GM12878 (cell line): ENCODE measurements around the gene RSPH9. TPM values are rescaled to one million over a fixed set of nuclear protein-coding genes. Genes with fewer than 3 reads are reported as not detected.

Experiments used
- ATAC-seq: fragments of 200-7000 bp; cut with Tn5 transposase; 3 replicates; pipeline ENCODE4 v1.9.1; 2020; ENCODE audit warnings: mild to moderate bottlenecking, moderate library complexity
- BruUV-seq: library from RNA; stranded (reverse); fragments of 400-500 nt; replicated peaks from 2 replicates; lab custom pipeline; 2021; lab: Mats Ljungman, UMichigan
- CTCF ChIA-PET: fragments of 300-600 bp; sonication (Branson Sonifier 250); formaldehyde crosslinking; extraction: SDS; loops from one replicate; lab custom pipeline; 2021; ENCODE audit warnings: inconsistent platforms; lab: Yijun Ruan, JAX
- POLR2A ChIA-PET: fragments of 350-600 bp; formaldehyde crosslinking; extraction: SDS; loops from one replicate; lab custom pipeline; 2021; ENCODE audit warnings: inconsistent platforms; lab: Charles Lee
- RAD21 ChIA-PET: fragments of 300-600 bp; sonication (Branson Sonifier 250); formaldehyde crosslinking; loops from one replicate; lab custom pipeline; 2023; ENCODE audit warnings: antibody characterized with exemption; ENCODE audit not compliant: unreplicated experiment; lab: Charles Lee
- SMC1A ChIA-PET: fragments of 300-600 bp; sonication (Branson Sonifier 250); formaldehyde crosslinking; loops from one replicate; lab custom pipeline; 2023; ENCODE audit not compliant: unreplicated experiment, uncharacterized antibody; lab: Charles Lee
- DNase-seq: peaks from one replicate; pipeline ENCODE4 v3.0.0-alpha.2; 2011; ENCODE audit warnings: low read depth, low spot score
- FAIRE-seq: peaks from 3 replicates; lab custom pipeline; 2011; peaks lifted over from hg19 to GRCh38; lab: Jason Lieb, UNC
- H2AFZ ChIP-seq: 2 replicates; pipeline ENCODE4 v1.6.0; 2011; ENCODE audit warnings: low read depth, low read length, control low read depth; ENCODE audit not compliant: control insufficient read depth
- H3K27ac ChIP-seq: 2 replicates; pipeline ENCODE4 v1.5.1; 2011; ENCODE audit warnings: control low read depth; ENCODE audit not compliant: control insufficient read depth, insufficient read depth
- H3K27me3 ChIP-seq, 2 experiments: replicated peaks in 1 of 2; 2 replicates each; pipeline versions ENCODE4 v1.6.0 to v1.6.1; 2011; ENCODE audit warnings: low read length in 1 of 2; ENCODE audit not compliant: control insufficient read depth in 2 of 2, insufficient read depth in 2 of 2
- H3K36me3 ChIP-seq, 2 experiments: 2 replicates each; pipeline ENCODE4 v1.5.1; 2011; ENCODE audit warnings: low read length in 1 of 2; ENCODE audit not compliant: control insufficient read depth in 2 of 2, insufficient read depth in 2 of 2
- H3K4me1 ChIP-seq: 2 replicates; pipeline ENCODE4 v1.6.1; 2011; ENCODE audit warnings: mild to moderate bottlenecking, low read length, moderate library complexity, mixed read lengths; ENCODE audit not compliant: control insufficient read depth, insufficient read depth
- H3K4me2 ChIP-seq: 2 replicates; pipeline ENCODE4 v1.6.0; 2011; ENCODE audit warnings: control low read depth; ENCODE audit not compliant: control insufficient read depth, insufficient read depth
- H3K4me3 ChIP-seq: fragments of 200-600 bp; sonication (generic); 2 replicates; pipeline ENCODE4 v1.5.1; 2016
- H3K79me2 ChIP-seq: 2 replicates; pipeline ENCODE4 v1.6.0; 2011; ENCODE audit warnings: low read length; ENCODE audit not compliant: control insufficient read depth, insufficient read depth
- H3K9ac ChIP-seq: 2 replicates; pipeline ENCODE4 v1.8.0; 2011; ENCODE audit warnings: low read length, control low read depth, mixed read lengths; ENCODE audit not compliant: control insufficient read depth, insufficient read depth
- H3K9me3 ChIP-seq: replicated peaks from 3 replicates; pipeline ENCODE4 v1.5.1; 2011; ENCODE audit warnings: mild to moderate bottlenecking, low read length; ENCODE audit not compliant: control insufficient read depth, insufficient read depth
- H4K20me1 ChIP-seq: 2 replicates; pipeline ENCODE4 v1.6.0; 2011; ENCODE audit not compliant: control insufficient read depth, insufficient read depth
- ASH2L ChIP-seq: fragments of 300-600, 200-600 bp; sonication (generic); IDR thresholded peaks from 2 replicates; pipeline ENCODE4 v1.6.1; 2017; ENCODE audit warnings: low read depth, mild to moderate bottlenecking, borderline replicate concordance
- CBX5 ChIP-seq: sonication (generic); IDR thresholded peaks from 2 replicates; pipeline ENCODE4 v1.6.1; 2016; ENCODE audit warnings: low read depth, moderate library complexity, mild to moderate bottlenecking, inconsistent platforms
- ETV6 ChIP-seq, 2 experiments: fragments of 450-650 bp in 1 of 2; IDR thresholded peaks in 1 of 2; conservative IDR thresholded peaks in 1 of 2; 2 replicates each; pipeline ENCODE4 v1.6.1; 2014; ENCODE audit warnings: antibody characterized with exemption in 1 of 2, borderline replicate concordance in 1 of 2, low read depth in 1 of 2, mild to moderate bottlenecking in 1 of 2, moderate library complexity in 1 of 2
- GABPA ChIP-seq: IDR thresholded peaks from 2 replicates; pipeline ENCODE4 v1.6.1; 2014; ENCODE audit warnings: antibody characterized with exemption, low read depth, mild to moderate bottlenecking, inconsistent platforms
- IRF4 ChIP-seq: IDR thresholded peaks from 2 replicates; pipeline ENCODE4 v1.6.1; 2011; ENCODE audit warnings: low read depth, low read length
- NRF1 ChIP-seq: conservative IDR thresholded peaks from 2 replicates; pipeline ENCODE4 v1.6.1; 2011; ENCODE audit warnings: mild to moderate bottlenecking, low read depth, low read length, improper control_type of control experiment
- SP1 ChIP-seq: IDR thresholded peaks from one replicate; pipeline ENCODE4 v1.6.1; 2011; ENCODE audit warnings: low read depth, low read length
- TBL1XR1 ChIP-seq: IDR thresholded peaks from 2 replicates; pipeline ENCODE4 v1.6.1; 2012; ENCODE audit warnings: low read depth, low read length, improper control_type of control experiment
- ZNF622 ChIP-seq: fragments of 450-650 bp; IDR thresholded peaks from 2 replicates; pipeline ENCODE4 v1.6.1; 2017; ENCODE audit warnings: mild to moderate bottlenecking, inconsistent platforms
- WGBS: methylation state at CpG from one replicate; pipeline ENCODE4 v1.1.6; 2016; ENCODE audit warnings: low lambda C conversion rate; ENCODE audit not compliant: insufficient replicate concordance, insufficient coverage; ENCODE audit errors: missing lambda C conversion rate; 5-methylcytosine and 5-hydroxymethylcytosine counted together
- in situ Hi-C: fragments of 300-500 bp; cut with MboI; formaldehyde crosslinking; loops from 9 replicates; pipeline ENCODE4 v1.14.3; 2018; ENCODE audit warnings: mixed read lengths
- intact Hi-C: fragments of 100-400 bp; cut with micrococcal nuclease; formaldehyde crosslinking; loops from one replicate; pipeline ENCODE4 v1.14.2; 2022; ENCODE audit not compliant: unreplicated experiment
- polyA plus RNA-seq, 11 experiments: library from polyadenylated mRNA; depleted of rRNA in 4 of 11; unstranded in 6 of 11; stranded (reverse) in 5 of 11; fragments of >200 nt; fragmentation: Nextera tagmentation in 4 of 11; fragmentation: Illumina TruSeq in 1 of 11; extraction: Ambion mirVana in 4 of 11; extraction: Trizol in 1 of 11; gene quantifications; 1 replicate in 1 of 11; 2 replicates in 10 of 11; pipeline versions ENCODE4 v1.2.1 to v1.2.3, GENCODE V29; 2011 to 2016; ENCODE audit warnings: inconsistent platforms in 2 of 11, missing spikeins in 2 of 11, low read depth in 1 of 11
- total RNA-seq, 4 experiments: library from RNA; depleted of rRNA in 3 of 4; stranded (reverse); fragments of >200 nt in 3 of 4; fragmentation: Illumina TruSeq in 1 of 4; extraction: Trizol in 1 of 4; gene quantifications; 2 replicates each; pipeline versions ENCODE4 v1.2.1 to v1.2.3, GENCODE V29; 2013 to 2021
- TF ChIP-seq, protein P1 (sequence below): fragments of 450-650 bp; IDR thresholded peaks from 2 replicates; pipeline ENCODE4 v1.6.1; 2016; ENCODE audit warnings: mild to moderate bottlenecking
- TF ChIP-seq, protein P2 (sequence below): fragments of 450-650 bp; IDR thresholded peaks from 2 replicates; pipeline ENCODE4 v1.6.1; 2017; ENCODE audit warnings: borderline replicate concordance
- TF ChIP-seq, protein P3 (sequence below): fragments of 450-650 bp; IDR thresholded peaks from 2 replicates; pipeline ENCODE4 v1.6.1; 2018; ENCODE audit warnings: borderline replicate concordance, mild to moderate bottlenecking; ENCODE audit not compliant: partially characterized antibody
- TF ChIP-seq, protein P4 (sequence below): fragments of 450-650 bp; IDR thresholded peaks from 2 replicates; pipeline ENCODE4 v1.6.1; 2014; ENCODE audit warnings: mild to moderate bottlenecking

Gene RSPH9
- total and polyA plus RNA-seq, 10 of the 15 experiments (the other 5 are each of a cell fraction or from before 2014, with no cell fraction given), result 0.26 to 0.63 (median 0.36) TPM; not detected in 6

DNA sequence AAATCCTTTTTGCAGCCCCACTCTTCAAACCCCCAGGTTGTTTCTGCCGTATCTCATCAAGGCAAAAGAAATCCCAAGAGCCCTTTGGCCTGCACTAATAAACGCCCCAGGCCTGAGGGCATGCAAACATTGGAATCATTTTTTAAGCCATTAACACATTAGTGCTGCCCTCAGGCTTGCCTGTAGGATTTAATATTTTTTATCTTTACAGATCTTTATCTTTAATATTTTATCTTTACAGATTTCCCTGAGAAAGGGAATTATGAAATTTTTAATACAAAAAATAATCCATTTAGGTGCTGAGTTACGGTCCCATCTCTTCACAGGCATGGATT, 30.5 kb upstream of the RSPH9 start:
- Histone ChIP-seq H3K9me3 (no peaks in the 10 kb centered on the region), H3K27ac (no peak overlapping the region), H3K36me3 (peaks cover 13 to 27% of the 10 kb centered on the region in 2 experiments), H3K9ac (no peak overlapping the region), H3K4me1 (no peaks in the 10 kb centered on the region), H3K4me3 (no peak overlapping the region), H4K20me1 (no peaks in the 10 kb centered on the region), H3K79me2 (no peaks in the 10 kb centered on the region), H2AFZ (no peak overlapping the region), H3K4me2 (no peak overlapping the region), H3K27me3 (no peaks in the 10 kb centered on the region)
- in situ Hi-C loops (no loop called here), intact Hi-C loops (no loop called here)
- ATAC-seq (no peak), FAIRE-seq (no peak), DNase-seq (no peak)
- 82% methylated on average over 3 of the region's 3 CpGs for WGBS
- ChIA-PET CTCF (interaction anchor here (1.2 kb wide), 1 partner anchor 16 kb away, joined by 3 read pairs; no protein-coding TSS in a partner anchor), POLR2A (no interaction called here), SMC1A (interaction anchor here (0.9 kb wide), 1 partner anchor 52 kb away, joined by 3 read pairs; no protein-coding TSS in a partner anchor), RAD21 (no interaction called here)
- TF ChIP-seq, protein P1, sequence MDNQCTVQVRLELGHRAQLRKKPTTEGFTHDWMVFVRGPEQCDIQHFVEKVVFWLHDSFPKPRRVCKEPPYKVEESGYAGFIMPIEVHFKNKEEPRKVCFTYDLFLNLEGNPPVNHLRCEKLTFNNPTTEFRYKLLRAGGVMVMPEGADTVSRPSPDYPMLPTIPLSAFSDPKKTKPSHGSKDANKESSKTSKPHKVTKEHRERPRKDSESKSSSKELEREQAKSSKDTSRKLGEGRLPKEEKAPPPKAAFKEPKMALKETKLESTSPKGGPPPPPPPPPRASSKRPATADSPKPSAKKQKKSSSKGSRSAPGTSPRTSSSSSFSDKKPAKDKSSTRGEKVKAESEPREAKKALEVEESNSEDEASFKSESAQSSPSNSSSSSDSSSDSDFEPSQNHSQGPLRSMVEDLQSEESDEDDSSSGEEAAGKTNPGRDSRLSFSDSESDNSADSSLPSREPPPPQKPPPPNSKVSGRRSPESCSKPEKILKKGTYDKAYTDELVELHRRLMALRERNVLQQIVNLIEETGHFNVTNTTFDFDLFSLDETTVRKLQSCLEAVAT, result no peak
- TF ChIP-seq, protein P2, sequence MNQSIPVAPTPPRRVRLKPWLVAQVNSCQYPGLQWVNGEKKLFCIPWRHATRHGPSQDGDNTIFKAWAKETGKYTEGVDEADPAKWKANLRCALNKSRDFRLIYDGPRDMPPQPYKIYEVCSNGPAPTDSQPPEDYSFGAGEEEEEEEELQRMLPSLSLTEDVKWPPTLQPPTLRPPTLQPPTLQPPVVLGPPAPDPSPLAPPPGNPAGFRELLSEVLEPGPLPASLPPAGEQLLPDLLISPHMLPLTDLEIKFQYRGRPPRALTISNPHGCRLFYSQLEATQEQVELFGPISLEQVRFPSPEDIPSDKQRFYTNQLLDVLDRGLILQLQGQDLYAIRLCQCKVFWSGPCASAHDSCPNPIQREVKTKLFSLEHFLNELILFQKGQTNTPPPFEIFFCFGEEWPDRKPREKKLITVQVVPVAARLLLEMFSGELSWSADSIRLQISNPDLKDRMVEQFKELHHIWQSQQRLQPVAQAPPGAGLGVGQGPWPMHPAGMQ, result no peak
- TF ChIP-seq ZNF622, result no peak
- TF ChIP-seq, protein P3, sequence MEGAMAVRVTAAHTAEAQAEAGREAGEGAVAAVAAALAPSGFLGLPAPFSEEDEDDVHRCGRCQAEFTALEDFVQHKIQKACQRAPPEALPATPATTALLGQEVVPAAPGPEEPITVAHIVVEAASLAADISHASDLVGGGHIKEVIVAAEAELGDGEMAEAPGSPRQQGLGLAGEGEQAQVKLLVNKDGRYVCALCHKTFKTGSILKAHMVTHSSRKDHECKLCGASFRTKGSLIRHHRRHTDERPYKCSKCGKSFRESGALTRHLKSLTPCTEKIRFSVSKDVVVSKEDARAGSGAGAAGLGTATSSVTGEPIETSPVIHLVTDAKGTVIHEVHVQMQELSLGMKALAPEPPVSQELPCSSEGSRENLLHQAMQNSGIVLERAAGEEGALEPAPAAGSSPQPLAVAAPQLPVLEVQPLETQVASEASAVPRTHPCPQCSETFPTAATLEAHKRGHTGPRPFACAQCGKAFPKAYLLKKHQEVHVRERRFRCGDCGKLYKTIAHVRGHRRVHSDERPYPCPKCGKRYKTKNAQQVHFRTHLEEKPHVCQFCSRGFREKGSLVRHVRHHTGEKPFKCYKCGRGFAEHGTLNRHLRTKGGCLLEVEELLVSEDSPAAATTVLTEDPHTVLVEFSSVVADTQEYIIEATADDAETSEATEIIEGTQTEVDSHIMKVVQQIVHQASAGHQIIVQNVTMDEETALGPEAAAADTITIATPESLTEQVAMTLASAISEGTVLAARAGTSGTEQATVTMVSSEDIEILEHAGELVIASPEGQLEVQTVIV, result no peak
- no peak for TF ChIP-seq SP1
- no peak for TF ChIP-seq NRF1
- TF ChIP-seq, protein P4, sequence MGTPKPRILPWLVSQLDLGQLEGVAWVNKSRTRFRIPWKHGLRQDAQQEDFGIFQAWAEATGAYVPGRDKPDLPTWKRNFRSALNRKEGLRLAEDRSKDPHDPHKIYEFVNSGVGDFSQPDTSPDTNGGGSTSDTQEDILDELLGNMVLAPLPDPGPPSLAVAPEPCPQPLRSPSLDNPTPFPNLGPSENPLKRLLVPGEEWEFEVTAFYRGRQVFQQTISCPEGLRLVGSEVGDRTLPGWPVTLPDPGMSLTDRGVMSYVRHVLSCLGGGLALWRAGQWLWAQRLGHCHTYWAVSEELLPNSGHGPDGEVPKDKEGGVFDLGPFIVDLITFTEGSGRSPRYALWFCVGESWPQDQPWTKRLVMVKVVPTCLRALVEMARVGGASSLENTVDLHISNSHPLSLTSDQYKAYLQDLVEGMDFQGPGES, result no peak
- TF ChIP-seq GABPA, result no peak
- no peak for TF ChIP-seq TBL1XR1
- TF ChIP-seq ETV6 (conservative IDR thresholded peaks at IDR 0.05 in 1 of 2, IDR thresholded peaks at IDR 0.05 in 1 of 2; ENCODE audit: borderline replicate concordance in 1 of 2, low read depth in 1 of 2), result no peak
- TF ChIP-seq CBX5, result no peak
- no peak for TF ChIP-seq IRF4
- no peak for TF ChIP-seq ASH2L
- BruUV-seq, result no TSS peak
